ENCODE measurements around the gene PSORS1C1. TPM values are rescaled to one million over a fixed set of nuclear protein-coding genes. Genes with fewer than 3 reads are reported as not detected.

The PSORS1C1 gene
- total RNA-seq, 1 experiment from 2014 or later, result 0.48 TPM

DNA sequence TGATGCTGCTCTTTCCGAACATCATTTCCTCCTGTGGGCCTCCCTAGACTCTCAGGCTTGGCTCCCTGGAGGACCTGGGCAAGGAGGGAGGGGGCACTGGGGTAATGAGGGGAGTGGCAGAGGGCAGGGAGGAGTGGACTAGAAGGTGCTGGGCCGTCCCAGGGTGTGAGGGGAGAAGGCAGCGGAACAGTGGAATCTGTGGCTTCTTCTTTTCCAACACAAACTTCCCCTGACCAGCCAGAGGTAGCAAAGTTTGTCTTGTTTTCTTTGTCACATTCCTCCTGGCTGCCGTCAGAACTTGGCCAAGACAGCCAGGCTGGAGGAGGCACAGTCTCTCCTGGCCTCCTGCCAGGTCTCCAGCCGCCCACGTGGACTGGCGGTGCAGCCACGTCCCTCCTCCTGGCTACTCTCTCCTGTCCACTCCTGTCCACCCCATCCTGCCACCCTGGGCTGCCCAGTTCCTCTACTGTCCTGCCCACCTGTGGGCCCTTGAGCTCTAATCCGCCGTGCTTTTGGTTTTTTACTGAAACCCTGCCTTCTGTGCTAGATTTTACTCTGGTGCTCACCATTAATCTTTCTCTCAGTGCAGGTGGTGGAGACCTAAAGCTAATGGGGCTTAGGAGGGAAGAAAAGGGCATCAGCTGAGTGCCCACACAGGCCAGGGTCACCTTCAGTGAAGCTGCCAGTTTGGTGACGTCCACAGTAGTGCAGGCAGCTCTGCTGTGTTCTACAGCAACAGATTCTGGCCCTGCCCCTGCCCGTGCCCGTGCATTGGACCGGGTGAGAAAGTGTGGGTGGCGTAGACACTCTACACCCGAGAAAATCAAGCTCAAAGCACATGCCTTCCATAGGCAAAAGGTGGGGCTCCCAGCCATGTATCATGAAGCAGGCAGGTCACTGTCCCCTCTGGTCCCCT lies 8.4 kb downstream of the PSORS1C1 start:
- H3K79me2 ChIP-seq (ENCODE audit: insufficient read depth, low read length), result no peaks in the 10 kb centered on the region
- no peaks in the 10 kb centered on the region for H3K9me3 ChIP-seq (ENCODE audit: control insufficient read depth, low read depth, low read length)
- no peaks in the 10 kb centered on the region for H4K20me1 ChIP-seq (ENCODE audit: control insufficient read depth, insufficient read depth, insufficient read length)
- no peaks in the 10 kb centered on the region for H3K23me2 ChIP-seq (ENCODE audit: insufficient read length, low read depth, low read length, poor library complexity, severe bottlenecking)
- H4K91ac ChIP-seq (ENCODE audit: insufficient read length, low read depth, low read length), result no peak overlapping the region
- no peak overlapping the region for H3K18ac ChIP-seq (ENCODE audit: insufficient read length, low read depth, low read length)
- no peak overlapping the region for H3K9ac ChIP-seq (ENCODE audit: extremely low read depth, insufficient read length, low read length)
- Mint-ChIP-seq H3K27me3 (ENCODE audit: low read depth) (peaks cover 12% of the 10 kb centered on the region), H3K4me1 (peaks cover 24 to 27% of the 10 kb centered on the region in 2 experiments), H3K36me3 (ENCODE audit: insufficient read depth in 1 of 3, low read depth in 3 of 3) (no peaks in the 10 kb centered on the region), H3K27ac (no peak overlapping the region; a peak in 1 of 7 replicates), H3K4me3 (no peak overlapping the region), H3K9me3 (no peaks in the 10 kb centered on the region; a peak in 1 of 5 replicates)
- no peak overlapping the region for H3K4ac ChIP-seq (ENCODE audit: low read depth, low read length)
- no peak overlapping the region for H3K56ac ChIP-seq (ENCODE audit: insufficient read length, low read depth, low read length)
- no peak overlapping the region for H3K14ac ChIP-seq (ENCODE audit: insufficient read depth, low read length)
- no peak overlapping the region for H2BK5ac ChIP-seq (ENCODE audit: insufficient read length, low read length)
- no peak overlapping the region for H4K8ac ChIP-seq (replicated peaks; ENCODE audit: insufficient read length, low read depth, low read length)
- no peak overlapping the region for H3K4me2 ChIP-seq (ENCODE audit: insufficient read depth, insufficient read length, low read length)
- H3K4me1 ChIP-seq (ENCODE audit: insufficient read depth, low read length), result no peaks in the 10 kb centered on the region
- H2BK120ac ChIP-seq (ENCODE audit: low read depth, low read length, poor library complexity, severe bottlenecking), result no peak overlapping the region
- H2BK12ac ChIP-seq (ENCODE audit: insufficient read length, low read depth, low read length), result no peak overlapping the region
- no peaks in the 10 kb centered on the region for H3K79me1 ChIP-seq (ENCODE audit: insufficient read depth, low read depth, low read length, poor library complexity, severe bottlenecking)
- no peaks in the 10 kb centered on the region for H3K27me3 ChIP-seq (ENCODE audit: insufficient read depth, low read length)
- no peak overlapping the region for H2AK5ac ChIP-seq (ENCODE audit: insufficient read length, low read length)
- TF ChIP-seq, protein P1, sequence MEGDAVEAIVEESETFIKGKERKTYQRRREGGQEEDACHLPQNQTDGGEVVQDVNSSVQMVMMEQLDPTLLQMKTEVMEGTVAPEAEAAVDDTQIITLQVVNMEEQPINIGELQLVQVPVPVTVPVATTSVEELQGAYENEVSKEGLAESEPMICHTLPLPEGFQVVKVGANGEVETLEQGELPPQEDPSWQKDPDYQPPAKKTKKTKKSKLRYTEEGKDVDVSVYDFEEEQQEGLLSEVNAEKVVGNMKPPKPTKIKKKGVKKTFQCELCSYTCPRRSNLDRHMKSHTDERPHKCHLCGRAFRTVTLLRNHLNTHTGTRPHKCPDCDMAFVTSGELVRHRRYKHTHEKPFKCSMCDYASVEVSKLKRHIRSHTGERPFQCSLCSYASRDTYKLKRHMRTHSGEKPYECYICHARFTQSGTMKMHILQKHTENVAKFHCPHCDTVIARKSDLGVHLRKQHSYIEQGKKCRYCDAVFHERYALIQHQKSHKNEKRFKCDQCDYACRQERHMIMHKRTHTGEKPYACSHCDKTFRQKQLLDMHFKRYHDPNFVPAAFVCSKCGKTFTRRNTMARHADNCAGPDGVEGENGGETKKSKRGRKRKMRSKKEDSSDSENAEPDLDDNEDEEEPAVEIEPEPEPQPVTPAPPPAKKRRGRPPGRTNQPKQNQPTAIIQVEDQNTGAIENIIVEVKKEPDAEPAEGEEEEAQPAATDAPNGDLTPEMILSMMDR (conservative IDR thresholded peaks at IDR 0.05), result no peak
- H3K23ac ChIP-seq (ENCODE audit: insufficient read length, low read depth, low read length), result no peak overlapping the region
- no peak overlapping the region for H3T11ph ChIP-seq (ENCODE audit: low read length)
- WGBS (ENCODE audit: extremely low coverage, insufficient read length, low lambda C conversion rate), result no CpG with 5 or more reads among the region's 16 CpGs
- H2AFZ ChIP-seq (ENCODE audit: low read length), result no peak overlapping the region
- H2BK15ac ChIP-seq (ENCODE audit: low read depth, low read length), result no peak overlapping the region
- H4K5ac ChIP-seq (ENCODE audit: insufficient read length, low read depth, low read length), result no peak overlapping the region
- no peak overlapping the region for H2BK20ac ChIP-seq (ENCODE audit: low read depth, low read length, poor library complexity, severe bottlenecking)
- no peak overlapping the region for H3K27ac ChIP-seq (ENCODE audit: insufficient read length, low read depth, low read length)
- DNase-seq, result no peak
